Upper lobe of left lung (tissue), 6 donors: Measurements from ENCODE around the gene AEBP1. TPM values are rescaled to one million over a fixed set of nuclear protein-coding genes. Genes with fewer than 3 reads are reported as not detected.

Experiments used
- ATAC-seq, 2 donors: fragments of 200-7000 bp; cut with Tn5 transposase; one replicate each; pipeline ENCODE4 v1.9.1; 2022; ENCODE audit warnings: mild to moderate bottlenecking in 2 of 2, moderate library complexity in 2 of 2; ENCODE audit not compliant: low FRiP score in 2 of 2
- DNase-seq, 2 donors: peaks; one replicate each; pipeline ENCODE4 v3.0.0-alpha.2; 2019 to 2020
- H3K27ac ChIP-seq, 4 donors: fragments of 200-600 bp; sonication (generic); one replicate each; pipeline ENCODE4 v1.5.1; 2016 to 2019
- H3K27me3 ChIP-seq, 4 donors: fragments of 200-600 bp; sonication (generic); one replicate each; pipeline ENCODE4 v1.5.1; 2017 to 2019
- H3K36me3 ChIP-seq, 4 donors: fragments of 200-600 bp; sonication (generic); one replicate each; pipeline ENCODE4 v1.5.1; 2016 to 2019
- H3K4me1 ChIP-seq, 4 donors: fragments of 200-600 bp; sonication (generic); one replicate each; pipeline ENCODE4 v1.5.1; 2018 to 2019
- H3K4me3 ChIP-seq, 4 donors: fragments of 200-600 bp; sonication (generic); one replicate each; pipeline ENCODE4 v1.5.1; 2017 to 2019; ENCODE audit warnings: mild to moderate bottlenecking in 2 of 4, moderate library complexity in 1 of 4
- H3K9me3 ChIP-seq, 4 donors: fragments of 200-600 bp; sonication (generic); one replicate each; pipeline ENCODE4 v1.5.1; 2018 to 2019
- CTCF ChIP-seq, 6 experiments: fragments of 450-650 bp in 4 of 6; fragments of 200-600 bp in 2 of 6; sonication (generic) in 2 of 6; IDR thresholded peaks; one replicate each; pipeline ENCODE4 v1.5.1; 2016 to 2019; ENCODE audit warnings: antibody characterized with exemption in 6 of 6
- EP300 ChIP-seq, 4 donors: sonication (generic); formaldehyde crosslinking; IDR thresholded peaks; one replicate each; pipeline ENCODE4 v1.5.1; 2017; ENCODE audit warnings: antibody characterized with exemption in 4 of 4, control low read depth in 2 of 4
- POLR2A ChIP-seq, 4 donors: fragments of 450-650 bp; IDR thresholded peaks; one replicate each; pipeline ENCODE4 v1.5.1; 2016 to 2017; ENCODE audit warnings: antibody characterized with exemption in 4 of 4, mild to moderate bottlenecking in 2 of 4
- POLR2AphosphoS5 ChIP-seq, 2 donors: sonication (generic); formaldehyde crosslinking; IDR thresholded peaks; one replicate each; pipeline ENCODE4 v1.5.1; 2017; ENCODE audit warnings: antibody characterized with exemption in 2 of 2
- WGBS, 2 donors: methylation state at CpG; one replicate each; pipeline ENCODE4 v1.1.5; 2017 to 2018; 5-methylcytosine and 5-hydroxymethylcytosine counted together
- total RNA-seq, 6 donors: library from RNA; depleted of rRNA in 4 of 6; stranded (reverse); fragments of >200 nt in 4 of 6; gene quantifications; one replicate each; pipeline versions ENCODE4 v1.1.0 to v1.2.1, GENCODE V29; 2016 to 2021
- donor health status: DM: no; HTN: no; CAD: no; lungs with moderate emphysema.
- donor health status: DM: no; HTN: yes; CAD: no; lungs with severe emphysema.

AEBP1 gene
- total RNA-seq, 6 donors from 2014 or later: 34.1 to 241 (median 92.7) TPM

DNA sequence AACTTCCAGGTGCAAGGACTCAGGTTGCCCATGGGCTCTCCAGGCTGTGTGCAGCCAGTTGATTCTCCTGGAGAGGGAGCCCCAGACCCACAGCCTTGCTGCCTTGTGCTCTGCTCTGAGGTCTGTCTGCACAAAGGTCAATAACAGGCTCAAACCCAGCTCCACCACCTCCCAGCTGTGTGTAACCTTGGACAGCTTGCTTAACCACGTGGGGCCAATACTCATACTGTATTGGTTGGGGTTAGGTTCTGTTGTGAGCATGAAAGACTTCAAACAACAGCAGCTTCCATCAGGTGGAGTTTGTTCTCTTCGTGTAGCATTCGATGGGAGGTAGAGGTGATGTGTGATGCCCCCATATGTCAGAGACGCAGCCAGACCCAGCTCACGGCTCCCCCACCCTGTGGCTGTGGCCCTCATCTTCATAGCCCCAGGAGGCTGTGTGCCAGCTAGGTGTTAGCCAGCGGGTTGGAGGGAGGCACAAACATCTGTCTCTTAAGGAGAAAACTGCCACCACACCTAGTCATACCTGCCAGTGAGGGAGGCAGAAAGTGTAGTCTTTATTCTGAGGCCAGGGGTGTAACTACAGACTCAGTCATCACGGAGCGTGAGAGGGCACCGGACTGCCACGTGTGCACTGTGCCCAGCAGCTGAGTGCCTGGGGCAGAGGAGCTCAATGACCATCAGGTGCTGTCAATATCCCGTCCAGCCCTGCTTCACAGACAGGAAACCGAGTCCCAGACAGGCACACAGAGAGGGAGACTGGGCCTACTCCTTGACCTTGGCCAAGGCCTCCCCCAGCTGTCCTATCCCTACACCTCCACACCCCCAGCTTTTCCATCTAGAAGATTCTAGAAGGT, 27.3 kb downstream of the AEBP1 start:
- no peak for TF ChIP-seq EP300 (IDR thresholded peaks at IDR 0.05)
- TF ChIP-seq POLR2AphosphoS5 (IDR thresholded peaks at IDR 0.05): no peak
- TF ChIP-seq CTCF (IDR thresholded peaks at IDR 0.05): no peak
- TF ChIP-seq POLR2A (IDR thresholded peaks at IDR 0.05): no peak
- H3K36me3 ChIP-seq: no peaks in the 10 kb centered on the region
- no peaks in the 10 kb centered on the region for H3K4me1 ChIP-seq
- H3K4me3 ChIP-seq: no peak overlapping the region
- DNase-seq: no peak
- ATAC-seq: no peak
- no peaks in the 10 kb centered on the region for H3K27me3 ChIP-seq
- 75% methylated on average over 8 to 12 of the region's 12 CpGs for WGBS, 2 donors
- H3K27ac ChIP-seq: no peak overlapping the region
- no peaks in the 10 kb centered on the region for H3K9me3 ChIP-seq

DNA sequence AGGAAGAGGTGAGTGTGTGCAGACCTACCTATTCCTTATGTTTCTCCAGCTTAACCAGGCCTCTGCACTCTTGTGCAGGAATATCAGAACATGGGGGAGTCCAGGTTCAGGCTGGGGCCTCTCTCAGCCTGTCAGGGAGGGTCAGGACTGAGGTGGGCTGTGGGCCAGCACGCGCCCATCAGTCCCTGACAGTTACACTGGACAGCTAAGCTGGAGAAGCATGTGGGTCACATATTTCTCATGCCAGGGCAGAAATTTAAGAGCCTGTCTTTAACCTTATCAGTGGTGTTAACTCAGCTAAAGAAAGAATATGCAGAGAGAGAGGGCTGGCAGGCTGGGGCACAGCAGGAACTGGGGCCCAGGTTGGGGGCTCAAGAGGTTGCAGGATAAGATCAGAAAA, 27.9 kb downstream of the AEBP1 start:
- DNase-seq: no peak
- 64 to 73% methylated on average over 2 of the region's 2 CpGs for WGBS, 2 donors
- Histone ChIP-seq H3K9me3 (no peaks in the 10 kb centered on the region), H3K4me3 (no peak overlapping the region), H3K36me3 (no peaks in the 10 kb centered on the region), H3K27ac (no peak overlapping the region), H3K4me1 (no peaks in the 10 kb centered on the region), H3K27me3 (no peaks in the 10 kb centered on the region)
- no peak for ATAC-seq
- TF ChIP-seq EP300 (IDR thresholded peaks at IDR 0.05): no peak
- TF ChIP-seq POLR2AphosphoS5 (IDR thresholded peaks at IDR 0.05): no peak
- TF ChIP-seq POLR2A (IDR thresholded peaks at IDR 0.05): no peak
- no peak for TF ChIP-seq CTCF (IDR thresholded peaks at IDR 0.05)

GRCh38 chr7:44133295-44133694, 29.1 kb downstream of the AEBP1 start:
- H3K27me3 ChIP-seq: no peaks in the 10 kb centered on the region
- DNase-seq (no peak), ATAC-seq (no peak)
- H3K27ac ChIP-seq: no peak overlapping the region
- no peaks in the 10 kb centered on the region for H3K36me3 ChIP-seq
- H3K9me3 ChIP-seq: no peaks in the 10 kb centered on the region
- WGBS, 2 donors: 63 to 70% methylated on average over 3 of the region's 3 CpGs
- H3K4me3 ChIP-seq: no peak overlapping the region
- TF ChIP-seq EP300 (IDR thresholded peaks at IDR 0.05) (no peak), POLR2AphosphoS5 (IDR thresholded peaks at IDR 0.05) (no peak), POLR2A (IDR thresholded peaks at IDR 0.05) (no peak), CTCF (IDR thresholded peaks at IDR 0.05) (no peak)
- no peaks in the 10 kb centered on the region for H3K4me1 ChIP-seq

DNA sequence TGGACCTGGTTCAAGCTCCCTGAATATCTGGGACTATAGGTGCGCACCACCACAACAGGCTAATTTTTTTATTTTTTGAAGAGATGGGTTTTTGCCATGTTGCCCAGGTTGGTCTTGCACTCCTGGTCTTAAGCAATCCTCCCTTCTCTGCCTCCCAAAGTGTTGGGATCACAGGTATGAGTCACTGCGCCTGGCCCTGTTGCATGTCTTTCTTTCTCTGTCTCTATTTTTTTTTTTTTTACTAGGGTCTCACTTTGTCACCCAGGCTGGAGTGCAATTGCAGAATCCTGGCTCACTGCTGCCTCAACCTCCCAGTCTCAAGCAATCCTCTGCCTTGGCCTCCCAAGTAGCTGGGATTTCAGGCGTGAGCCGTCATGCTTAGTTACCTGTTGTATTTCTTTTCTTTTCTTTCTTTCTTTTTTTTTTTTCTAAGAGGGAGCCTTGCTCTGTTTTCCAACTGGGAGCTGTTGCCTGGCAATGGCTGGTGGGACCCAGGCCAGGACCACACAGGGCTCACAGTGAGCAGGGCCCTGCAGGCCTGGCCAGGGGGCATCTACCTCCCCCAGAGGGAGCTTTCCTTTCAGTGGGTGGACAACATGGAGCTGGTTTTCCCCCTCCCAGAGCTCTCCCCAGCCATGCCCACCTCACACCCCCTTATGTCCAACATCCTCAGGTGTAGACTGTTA, 30.9 kb downstream of the AEBP1 start:
- no peak for DNase-seq
- Histone ChIP-seq H3K36me3 (no peaks in the 10 kb centered on the region), H3K4me3 (no peak overlapping the region), H3K9me3 (no peaks in the 10 kb centered on the region), H3K27ac (no peak overlapping the region), H3K27me3 (no peaks in the 10 kb centered on the region), H3K4me1 (no peaks in the 10 kb centered on the region)
- ATAC-seq: no peak
- 94 to 95% methylated on average over 4 of the region's 4 CpGs for WGBS, 2 donors
- no peak for TF ChIP-seq POLR2A (IDR thresholded peaks at IDR 0.05)
- TF ChIP-seq POLR2AphosphoS5 (IDR thresholded peaks at IDR 0.05): no peak
- no peak for TF ChIP-seq CTCF (IDR thresholded peaks at IDR 0.05)
- no peak for TF ChIP-seq EP300 (IDR thresholded peaks at IDR 0.05)
